ENCODE measurements around the gene CXCR5. TPM values are rescaled to one million over a fixed set of nuclear protein-coding genes. Genes with fewer than 3 reads are reported as not detected.

Gene CXCR5
- total and polyA plus RNA-seq, 7 donors: under 0.01 to 11.5 (median 0.23) TPM; not detected in 4

- intact Hi-C loops (cut with DNase I): no loop called here
Observed at GRCh38 chr11:118902336-118903203, 18.9 kb downstream of the CXCR5 start.

GRCh38 chr11:118903204-118904015 lies 19.7 kb downstream of the CXCR5 start:
- peak overlapping the region; percentile 20 to 55 (median 40) for H3K27ac ChIP-seq
- TF ChIP-seq POLR2A (IDR thresholded peaks at IDR 0.05): no peak
- TF ChIP-seq CTCF (IDR thresholded peaks at IDR 0.05): no peak
- no peak for TF ChIP-seq EP300 (IDR thresholded peaks at IDR 0.05)
- TF ChIP-seq POLR2AphosphoS5 (IDR thresholded peaks at IDR 0.05): no peak
- H3K9me3 ChIP-seq: no peaks in the 10 kb centered on the region
- peaks cover 23 to 93% (median 62%) of the 10 kb centered on the region in 4 donors for H3K36me3 ChIP-seq
- intact Hi-C loops (cut with DNase I): no loop called here
- no peaks in the 10 kb centered on the region for H3K27me3 ChIP-seq
- no peak overlapping the region for H3K4me3 ChIP-seq
- H3K4me1 ChIP-seq: peaks cover 0 to 44% (median 32%) of the 10 kb centered on the region in 4 donors
- 86 to 87% methylated on average over 21 of the region's 21 CpGs for WGBS, 2 donors
- DNase-seq: no peak

More at GRCh38 chr11:118902336-118903203, 18.9 kb downstream of the CXCR5 start:
- peaks cover 23 to 88% (median 61%) of the 10 kb centered on the region in 4 donors for H3K36me3 ChIP-seq
- peak overlapping the region; percentile 20 to 55 (median 40) for H3K27ac ChIP-seq
- H3K9me3 ChIP-seq: no peaks in the 10 kb centered on the region
- WGBS, 2 donors: 91 to 93% methylated on average over 37 of the region's 37 CpGs
- no peak overlapping the region for H3K4me3 ChIP-seq
- no peaks in the 10 kb centered on the region for H3K27me3 ChIP-seq
- H3K4me1 ChIP-seq: peaks cover 0 to 42% (median 31%) of the 10 kb centered on the region in 4 donors
- TF ChIP-seq EP300 (IDR thresholded peaks at IDR 0.05): no peak
- TF ChIP-seq POLR2AphosphoS5 (IDR thresholded peaks at IDR 0.05): no peak
- TF ChIP-seq POLR2A (IDR thresholded peaks at IDR 0.05): no peak
- no peak for TF ChIP-seq CTCF (IDR thresholded peaks at IDR 0.05)
- DNase-seq: peak; percentile 61

- H3K4me1 ChIP-seq: peaks cover 0 to 68% (median 62%) of the 10 kb centered on the region in 4 donors
Observed at GRCh38 chr11:118907051-118908042, 23.7 kb downstream of the CXCR5 start.

More at GRCh38 chr11:118907051-118908042, 23.7 kb downstream of the CXCR5 start:
- peak; percentile 92 for DNase-seq
- Histone ChIP-seq H3K36me3 (peaks cover 4 to 54% (median 25%) of the 10 kb centered on the region in 4 donors), H3K27ac (peak overlapping the region; percentile 95 to 100 (median 100)), H3K27me3 (no peaks in the 10 kb centered on the region), H3K9me3 (no peaks in the 10 kb centered on the region), H3K4me3 (no peak overlapping the region)
- intact Hi-C loops (cut with DNase I): loop anchor here (1.0 to 5.0 kb wide), 4 partner anchors 23 to 217 kb away; partner anchors contain the start of genes DDX6 and UPK2
- TF ChIP-seq POLR2A (IDR thresholded peaks at IDR 0.05) (no peak), CTCF (IDR thresholded peaks at IDR 0.05) (peak; percentile 94 to 99 (median 98)), POLR2AphosphoS5 (IDR thresholded peaks at IDR 0.05) (peak in 2 of 4 donors; percentile 19 to 41), EP300 (IDR thresholded peaks at IDR 0.05) (no peak)
- WGBS, 2 donors: 35 to 57% methylated on average over 24 of the region's 24 CpGs

Data from sigmoid colon (tissue), 7 donors.